ENCODE measurements around the gene TIAM1.

GRCh38 chr21:31254131-31254530, 89.9 kb downstream of the TIAM1 start:
- TF ChIP-seq, protein P1, sequence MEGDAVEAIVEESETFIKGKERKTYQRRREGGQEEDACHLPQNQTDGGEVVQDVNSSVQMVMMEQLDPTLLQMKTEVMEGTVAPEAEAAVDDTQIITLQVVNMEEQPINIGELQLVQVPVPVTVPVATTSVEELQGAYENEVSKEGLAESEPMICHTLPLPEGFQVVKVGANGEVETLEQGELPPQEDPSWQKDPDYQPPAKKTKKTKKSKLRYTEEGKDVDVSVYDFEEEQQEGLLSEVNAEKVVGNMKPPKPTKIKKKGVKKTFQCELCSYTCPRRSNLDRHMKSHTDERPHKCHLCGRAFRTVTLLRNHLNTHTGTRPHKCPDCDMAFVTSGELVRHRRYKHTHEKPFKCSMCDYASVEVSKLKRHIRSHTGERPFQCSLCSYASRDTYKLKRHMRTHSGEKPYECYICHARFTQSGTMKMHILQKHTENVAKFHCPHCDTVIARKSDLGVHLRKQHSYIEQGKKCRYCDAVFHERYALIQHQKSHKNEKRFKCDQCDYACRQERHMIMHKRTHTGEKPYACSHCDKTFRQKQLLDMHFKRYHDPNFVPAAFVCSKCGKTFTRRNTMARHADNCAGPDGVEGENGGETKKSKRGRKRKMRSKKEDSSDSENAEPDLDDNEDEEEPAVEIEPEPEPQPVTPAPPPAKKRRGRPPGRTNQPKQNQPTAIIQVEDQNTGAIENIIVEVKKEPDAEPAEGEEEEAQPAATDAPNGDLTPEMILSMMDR (IDR thresholded peaks at IDR 0.05): no peak
- TF ChIP-seq POLR2AphosphoS5 (IDR thresholded peaks at IDR 0.05; ENCODE audit: low read depth, low read length): no peak
